ENCODE results near the gene CCDC50.

The CCDC50 gene

GRCh38 chr3:191292243-191293015 is 36.8 kb upstream of the CCDC50 start:
- H3K27ac ChIP-seq, result no peak overlapping the region
- TF ChIP-seq CTCF (IDR thresholded peaks at IDR 0.05), result no peak
- TF ChIP-seq ZFX (IDR thresholded peaks at IDR 0.05; ENCODE audit: borderline replicate concordance), result no peak

- no peak overlapping the region for H3K27ac ChIP-seq
- TF ChIP-seq CTCF (IDR thresholded peaks at IDR 0.05) (no peak), ZFX (IDR thresholded peaks at IDR 0.05; ENCODE audit: borderline replicate concordance) (no peak)
Observed at GRCh38 chr3:191294291-191294690, 34.9 kb upstream of the CCDC50 start.

GRCh38 chr3:191296041-191296541 is 33.1 kb upstream of the CCDC50 start:
- TF ChIP-seq CTCF (IDR thresholded peaks at IDR 0.05) (no peak), ZFX (IDR thresholded peaks at IDR 0.05; ENCODE audit: borderline replicate concordance) (no peak)
- no peak overlapping the region for H3K27ac ChIP-seq

- TF ChIP-seq CTCF (IDR thresholded peaks at IDR 0.05) (no peak), ZFX (IDR thresholded peaks at IDR 0.05; ENCODE audit: borderline replicate concordance) (no peak)
- no peak overlapping the region for H3K27ac ChIP-seq
Observed at GRCh38 chr3:191298846-191299245, 30.3 kb upstream of the CCDC50 start.

GRCh38 chr3:191300422-191300821 is 28.8 kb upstream of the CCDC50 start:
- no peak for TF ChIP-seq CTCF (IDR thresholded peaks at IDR 0.05)
- no peak for TF ChIP-seq ZFX (IDR thresholded peaks at IDR 0.05; ENCODE audit: borderline replicate concordance)
- no peak overlapping the region for H3K27ac ChIP-seq

- H3K27ac ChIP-seq, result no peak overlapping the region
Observed at GRCh38 chr3:191301017-191301416, 28.2 kb upstream of the CCDC50 start.

More at GRCh38 chr3:191301017-191301416, 28.2 kb upstream of the CCDC50 start:
- TF ChIP-seq ZFX (IDR thresholded peaks at IDR 0.05; ENCODE audit: borderline replicate concordance) (no peak), CTCF (IDR thresholded peaks at IDR 0.05) (no peak)
